ES-I3 (cell line): ENCODE results near the gene NEUROG2.

Experiments
- H3K36me3 ChIP-seq: 2 replicates; pipeline ENCODE4 v1.6.1; 2013; ENCODE audit warnings: mild to moderate bottlenecking, low read length, control low read depth, moderate library complexity; ENCODE audit not compliant: insufficient read depth
- H3K4me1 ChIP-seq: 2 replicates; pipeline ENCODE4 v1.6.1; 2013; ENCODE audit warnings: mild to moderate bottlenecking, control low read depth, low read length; ENCODE audit not compliant: insufficient read depth
- H3K9ac ChIP-seq: 2 replicates; pipeline ENCODE4 v1.6.1; 2013; ENCODE audit warnings: low read depth, mild to moderate bottlenecking, low read length, moderate library complexity
- H3K9me3 ChIP-seq: 2 replicates; pipeline ENCODE4 v1.6.1; 2013; ENCODE audit warnings: mild to moderate bottlenecking, low read length, moderate library complexity; ENCODE audit not compliant: control insufficient read depth, insufficient read depth

Gene NEUROG2

GRCh38 chr4:112473985-112474384, 42.0 kb downstream of the NEUROG2 start:
- Histone ChIP-seq H3K4me1 (no peaks in the 10 kb centered on the region), H3K36me3 (no peaks in the 10 kb centered on the region), H3K9ac (no peak overlapping the region), H3K9me3 (no peaks in the 10 kb centered on the region)

- no peaks in the 10 kb centered on the region for H3K9me3 ChIP-seq
Measured at GRCh38 chr4:112472318-112472717, 43.7 kb downstream of the NEUROG2 start.

More at GRCh38 chr4:112472318-112472717, 43.7 kb downstream of the NEUROG2 start:
- H3K4me1 ChIP-seq, result no peaks in the 10 kb centered on the region
- H3K9ac ChIP-seq, result no peak overlapping the region
- no peaks in the 10 kb centered on the region for H3K36me3 ChIP-seq
